Stomach (tissue), 4 donors: Measurements from ENCODE around the gene LEKR1.

Source experiments
- POLR2A ChIP-seq, 4 donors: fragments of 450-650 bp; IDR thresholded peaks; one replicate each; pipeline ENCODE4 v1.6.1; 2016; ENCODE audit warnings: antibody characterized with exemption in 4 of 4, control low read depth in 2 of 4, mild to moderate bottlenecking in 1 of 4, moderate library complexity in 1 of 4
- TF ChIP-seq, protein P1 (sequence below), 7 experiments: fragments of 450-650 bp in 4 of 7; fragments of 200-600 bp in 3 of 7; sonication (generic) in 3 of 7; IDR thresholded peaks; one replicate each; pipeline ENCODE4 v1.5.1; 2016 to 2019; ENCODE audit warnings: antibody characterized with exemption in 7 of 7, control low read depth in 2 of 7, mild to moderate bottlenecking in 1 of 7

DNA sequence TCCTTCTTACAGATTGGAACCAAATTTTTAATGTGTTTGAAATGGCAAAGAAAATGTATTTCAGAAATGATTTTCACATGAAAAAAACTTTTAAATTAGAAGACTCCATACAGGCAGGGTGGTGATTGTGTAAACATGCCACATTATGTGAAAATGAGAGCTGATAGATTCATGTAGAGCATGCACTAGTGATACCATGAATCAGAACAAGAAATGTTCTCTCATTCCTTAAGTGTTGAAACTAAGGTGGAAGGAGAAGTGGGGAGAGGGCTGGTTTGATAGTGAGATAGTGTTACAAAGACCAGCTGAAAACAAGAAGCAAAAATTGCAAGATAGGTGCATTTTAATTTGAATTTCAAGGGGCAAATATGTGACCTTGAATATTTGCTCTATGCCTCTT, 233.5 kb downstream of the LEKR1 start:
- TF ChIP-seq, protein P1, sequence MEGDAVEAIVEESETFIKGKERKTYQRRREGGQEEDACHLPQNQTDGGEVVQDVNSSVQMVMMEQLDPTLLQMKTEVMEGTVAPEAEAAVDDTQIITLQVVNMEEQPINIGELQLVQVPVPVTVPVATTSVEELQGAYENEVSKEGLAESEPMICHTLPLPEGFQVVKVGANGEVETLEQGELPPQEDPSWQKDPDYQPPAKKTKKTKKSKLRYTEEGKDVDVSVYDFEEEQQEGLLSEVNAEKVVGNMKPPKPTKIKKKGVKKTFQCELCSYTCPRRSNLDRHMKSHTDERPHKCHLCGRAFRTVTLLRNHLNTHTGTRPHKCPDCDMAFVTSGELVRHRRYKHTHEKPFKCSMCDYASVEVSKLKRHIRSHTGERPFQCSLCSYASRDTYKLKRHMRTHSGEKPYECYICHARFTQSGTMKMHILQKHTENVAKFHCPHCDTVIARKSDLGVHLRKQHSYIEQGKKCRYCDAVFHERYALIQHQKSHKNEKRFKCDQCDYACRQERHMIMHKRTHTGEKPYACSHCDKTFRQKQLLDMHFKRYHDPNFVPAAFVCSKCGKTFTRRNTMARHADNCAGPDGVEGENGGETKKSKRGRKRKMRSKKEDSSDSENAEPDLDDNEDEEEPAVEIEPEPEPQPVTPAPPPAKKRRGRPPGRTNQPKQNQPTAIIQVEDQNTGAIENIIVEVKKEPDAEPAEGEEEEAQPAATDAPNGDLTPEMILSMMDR (IDR thresholded peaks at IDR 0.05), result no peak
- no peak for TF ChIP-seq POLR2A (IDR thresholded peaks at IDR 0.05)
